HG02610 (cell line): ENCODE data around the gene KLHL36.

Experiments
- ATAC-seq: cut with Tn5 transposase; IDR thresholded peaks from one replicate; pipeline ENCODE4 v1.9.1; 2021; ENCODE audit warnings: mild to moderate bottlenecking, moderate library complexity; ENCODE audit not compliant: unreplicated experiment

The KLHL36 gene

DNA sequence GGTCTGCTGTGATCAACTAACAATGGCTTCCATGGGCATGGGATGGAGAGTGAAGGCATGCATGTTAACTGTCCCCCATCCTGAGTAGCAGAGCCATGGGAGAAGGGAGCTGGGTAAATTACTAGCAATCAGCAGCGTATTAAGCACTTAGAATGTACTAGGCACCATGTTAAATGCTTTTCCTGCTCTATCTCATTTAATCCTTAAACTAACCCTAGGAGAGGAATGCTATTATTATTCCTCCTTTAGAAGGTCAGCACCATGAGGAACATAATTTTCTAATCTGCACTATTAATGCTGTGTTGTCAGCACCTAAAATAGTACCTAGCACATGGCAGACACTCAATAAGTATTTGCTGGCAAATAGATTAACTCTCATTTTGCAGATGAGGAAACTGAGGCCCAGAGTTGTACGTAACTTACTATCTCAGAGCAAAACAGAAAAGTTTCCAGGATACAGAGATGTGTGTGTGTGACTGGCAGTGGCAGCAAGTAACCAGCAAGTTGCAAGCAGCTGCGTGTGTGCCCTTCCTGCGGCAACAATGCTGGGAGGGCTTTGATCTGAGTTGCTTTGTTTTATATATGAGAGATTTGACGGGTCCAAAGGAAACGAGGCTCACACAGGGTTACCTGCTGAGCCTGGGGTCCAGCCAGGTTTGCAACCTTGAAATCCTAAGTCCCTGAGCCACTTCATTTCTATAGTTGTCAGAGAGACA lies 6.5 kb upstream of the KLHL36 start:
- no peak for ATAC-seq

GRCh38 chr16:84643180-84643583 lies 5.1 kb upstream of the KLHL36 start:
- no peak for ATAC-seq

DNA sequence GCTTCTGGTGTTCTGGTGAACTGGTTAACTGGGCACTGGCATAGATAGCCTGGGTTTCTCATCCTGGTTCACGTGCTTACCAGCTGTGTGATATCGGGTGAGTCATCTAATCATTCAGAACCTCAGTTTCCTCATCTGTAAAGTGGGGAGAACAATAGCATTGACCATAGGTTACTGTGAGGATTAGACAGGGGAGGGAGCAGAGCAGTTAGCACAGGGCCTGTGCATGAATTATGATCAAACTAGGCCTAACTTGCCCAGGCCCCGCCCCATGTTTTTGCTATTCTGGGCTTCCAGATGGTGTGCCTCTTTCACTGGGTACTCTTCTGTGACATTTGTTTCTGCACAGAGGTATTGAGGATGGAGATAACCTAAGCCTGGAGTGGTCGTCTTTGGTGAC lies 4.6 kb upstream of the KLHL36 start:
- no peak for ATAC-seq

GRCh38 chr16:84648595-84649510 lies 542 bp downstream of the KLHL36 start:
- peak; percentile 49 for ATAC-seq

GRCh38 chr16:84649511-84649861 lies 1.2 kb downstream of the KLHL36 start:
- no peak for ATAC-seq

DNA sequence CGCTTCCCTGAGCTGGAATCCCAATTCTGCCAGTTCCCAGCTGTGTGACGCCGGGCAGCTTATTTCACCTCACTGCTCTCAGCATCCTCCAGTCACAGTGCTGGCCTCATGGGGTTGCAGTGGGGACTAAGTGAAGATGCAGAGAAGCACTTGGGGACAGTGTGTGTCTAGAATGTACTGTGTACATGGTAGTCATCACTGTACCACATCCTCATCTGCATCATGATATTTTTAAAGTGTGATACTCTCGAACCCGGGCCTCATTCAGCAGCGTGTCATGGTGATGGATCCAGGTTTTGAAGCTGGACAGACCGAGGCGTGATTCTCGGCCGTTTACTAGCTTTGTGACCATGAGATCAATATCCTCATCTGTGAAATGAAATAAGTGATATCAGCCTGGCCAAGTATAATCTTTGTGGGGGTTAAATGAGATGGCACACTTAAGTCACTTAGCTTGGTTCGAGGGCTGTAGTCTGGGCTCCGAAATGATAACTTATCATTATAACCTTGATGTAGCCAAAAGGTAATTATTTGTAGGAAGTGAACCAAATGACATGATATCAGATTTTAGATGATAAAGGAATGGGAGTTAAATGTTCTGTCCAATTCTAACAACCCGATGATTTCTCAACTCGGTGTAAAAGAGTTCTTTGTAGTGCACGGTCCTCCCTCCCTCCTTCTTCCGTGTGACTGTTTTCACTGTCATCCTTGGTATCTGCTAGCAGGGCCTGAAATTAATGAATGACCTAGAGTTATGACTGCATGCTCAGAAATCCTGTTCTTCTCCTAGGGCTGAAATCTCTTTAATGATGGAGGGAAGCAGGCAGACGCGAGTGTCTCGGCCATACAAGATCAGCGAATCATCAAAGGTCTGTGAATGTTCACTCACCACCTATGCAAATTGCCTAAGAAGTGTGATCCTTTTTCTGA lies 2.0 kb downstream of the KLHL36 start:
- no peak for ATAC-seq

- ATAC-seq: no peak
Measured at GRCh38 chr16:84652566-84652965, 4.3 kb downstream of the KLHL36 start.

- ATAC-seq: no peak
Measured at GRCh38 chr16:84654238-84654637, 5.9 kb downstream of the KLHL36 start.

GRCh38 chr16:84654998-84655397 lies 6.7 kb downstream of the KLHL36 start:
- no peak for ATAC-seq

GRCh38 chr16:84656649-84657048 lies 8.3 kb downstream of the KLHL36 start:
- no peak for ATAC-seq

DNA sequence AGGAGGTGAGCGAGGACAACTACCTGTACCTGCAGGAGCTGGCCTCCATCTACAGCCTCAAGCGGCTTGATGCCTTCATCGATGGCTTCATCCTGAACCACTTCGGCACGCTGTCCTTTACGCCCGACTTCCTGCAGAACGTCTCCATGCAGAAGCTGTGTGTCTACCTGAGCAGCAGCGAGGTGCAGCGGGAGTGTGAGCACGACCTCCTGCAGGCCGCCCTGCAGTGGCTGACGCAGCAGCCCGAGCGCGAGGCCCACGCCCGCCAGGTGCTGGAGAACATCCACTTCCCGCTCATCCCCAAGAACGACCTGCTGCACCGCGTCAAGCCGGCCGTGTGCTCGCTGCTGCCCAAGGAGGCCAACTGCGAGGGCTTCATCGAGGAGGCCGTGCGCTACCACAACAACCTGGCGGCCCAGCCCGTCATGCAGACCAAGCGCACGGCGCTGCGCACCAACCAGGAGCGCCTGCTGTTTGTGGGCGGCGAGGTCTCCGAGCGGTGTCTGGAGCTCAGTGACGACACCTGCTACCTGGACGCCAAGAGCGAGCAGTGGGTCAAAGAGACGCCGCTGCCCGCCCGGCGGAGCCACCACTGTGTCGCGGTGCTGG lies 9.0 kb downstream of the KLHL36 start:
- no peak for ATAC-seq

DNA sequence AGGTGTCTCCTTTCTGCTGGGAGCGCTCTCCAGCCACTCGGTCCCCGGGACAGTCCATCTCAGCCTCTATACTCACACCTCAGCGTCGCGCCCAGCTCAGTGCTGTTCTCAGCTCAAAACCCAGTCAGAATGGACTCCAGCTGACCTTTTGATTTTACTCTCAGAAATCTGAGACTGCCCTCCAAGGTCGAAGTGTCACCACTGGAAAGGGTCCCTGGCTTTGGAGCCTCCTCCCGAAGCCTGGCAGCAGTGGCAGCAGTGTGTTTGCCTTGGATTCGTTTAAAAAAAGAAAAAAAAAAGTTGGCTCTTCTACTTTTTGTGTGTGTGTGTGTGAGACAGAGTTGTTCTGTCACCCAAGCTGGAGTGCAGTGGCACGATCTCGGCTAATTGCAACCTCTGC lies 10.4 kb downstream of the KLHL36 start:
- ATAC-seq: no peak

GRCh38 chr16:84659656-84660300 lies 11.5 kb downstream of the KLHL36 start:
- ATAC-seq: no peak

GRCh38 chr16:84660973-84661372 lies 12.7 kb downstream of the KLHL36 start:
- no peak for ATAC-seq

DNA sequence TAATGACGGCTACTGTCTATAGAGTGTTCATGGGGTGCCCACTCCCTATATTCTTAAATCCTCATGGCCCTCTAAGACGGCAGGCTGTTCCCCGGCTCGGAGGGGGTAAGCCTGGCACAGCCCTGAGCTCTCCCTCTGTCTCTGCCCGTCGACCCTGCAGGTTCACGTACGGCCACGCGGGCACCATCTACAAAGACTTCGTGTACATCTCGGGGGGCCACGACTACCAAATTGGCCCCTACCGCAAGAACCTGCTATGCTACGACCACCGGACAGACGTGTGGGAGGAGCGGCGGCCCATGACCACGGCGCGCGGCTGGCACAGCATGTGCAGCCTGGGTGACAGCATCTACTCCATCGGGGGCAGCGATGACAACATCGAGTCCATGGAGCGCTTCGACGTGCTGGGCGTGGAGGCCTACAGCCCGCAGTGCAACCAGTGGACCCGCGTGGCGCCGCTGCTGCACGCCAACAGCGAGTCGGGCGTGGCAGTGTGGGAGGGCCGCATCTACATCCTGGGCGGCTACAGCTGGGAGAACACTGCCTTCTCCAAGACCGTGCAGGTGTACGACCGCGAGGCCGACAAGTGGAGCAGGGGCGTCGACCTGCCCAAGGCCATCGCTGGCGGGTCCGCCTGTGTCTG lies 13.2 kb downstream of the KLHL36 start:
- ATAC-seq: no peak

- ATAC-seq: no peak
Measured at GRCh38 chr16:84662471-84662870, 14.2 kb downstream of the KLHL36 start.

GRCh38 chr16:84663433-84664101 lies 15.3 kb downstream of the KLHL36 start:
- peak; percentile 79 for ATAC-seq

DNA sequence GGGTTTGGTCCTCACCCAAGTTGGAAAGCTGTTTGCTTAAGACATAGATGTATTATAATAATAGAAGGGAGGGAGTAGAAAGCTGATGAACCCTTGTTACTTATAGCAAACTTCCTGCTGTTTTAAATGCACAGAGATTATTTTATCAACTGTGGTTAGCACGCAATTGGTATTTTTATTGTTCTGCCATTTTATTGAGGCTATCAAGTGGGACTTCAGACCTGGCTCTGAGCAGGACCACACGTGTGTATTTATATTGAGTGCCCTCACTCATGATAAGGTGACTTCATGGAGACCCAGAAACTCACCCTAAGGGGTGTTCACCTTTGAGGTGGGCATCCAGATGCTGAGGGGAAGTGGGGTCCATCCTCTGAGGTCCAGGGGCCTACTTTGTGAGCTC lies 17.0 kb downstream of the KLHL36 start:
- ATAC-seq: no peak

- ATAC-seq: no peak
Measured at GRCh38 chr16:84665843-84666242, 17.5 kb downstream of the KLHL36 start.
